Activated T-helper 1 cell treated with Interleukin-2 at 50 U/mL for 16 hours (primary cell): Measurements from ENCODE around the gene KCNK5.

Source experiments
- DNase-seq: peaks from one replicate; pipeline ENCODE4 v3.0.0-alpha.2; 2020; ENCODE audit warnings: low read depth

The KCNK5 gene

DNA sequence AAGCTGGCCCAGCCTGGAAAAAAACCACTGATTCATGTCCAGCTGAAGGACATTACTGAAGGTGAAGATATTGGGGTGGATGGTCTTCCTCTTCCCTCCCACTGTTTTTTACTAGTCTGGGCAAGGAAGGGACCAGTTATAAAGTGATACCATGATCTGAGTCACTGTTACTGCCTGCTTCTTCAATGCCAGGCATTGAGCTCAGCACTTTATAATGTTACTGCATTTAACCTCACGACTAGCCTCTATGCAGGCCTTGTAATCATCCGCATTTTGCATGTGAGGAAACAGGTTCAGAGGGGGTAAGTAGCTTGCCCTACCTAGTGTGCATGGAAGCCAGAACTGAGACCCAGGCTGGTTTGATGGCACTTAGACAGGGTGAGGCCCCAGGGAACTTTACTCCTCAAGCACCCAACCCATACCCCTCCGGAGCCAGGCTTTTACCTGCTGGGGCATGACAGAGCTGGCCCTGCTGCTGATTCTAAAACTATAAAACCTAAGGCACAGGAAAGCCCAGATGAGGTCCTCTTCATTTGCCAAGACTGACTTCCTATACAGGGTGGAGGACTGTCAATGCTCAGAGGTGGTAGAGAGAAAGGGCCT is 11.0 kb upstream of the KCNK5 start:
- DNase-seq = no peak

GRCh38 chr6:39239527-39240154 is 10.4 kb upstream of the KCNK5 start:
- DNase-seq = no peak

DNA sequence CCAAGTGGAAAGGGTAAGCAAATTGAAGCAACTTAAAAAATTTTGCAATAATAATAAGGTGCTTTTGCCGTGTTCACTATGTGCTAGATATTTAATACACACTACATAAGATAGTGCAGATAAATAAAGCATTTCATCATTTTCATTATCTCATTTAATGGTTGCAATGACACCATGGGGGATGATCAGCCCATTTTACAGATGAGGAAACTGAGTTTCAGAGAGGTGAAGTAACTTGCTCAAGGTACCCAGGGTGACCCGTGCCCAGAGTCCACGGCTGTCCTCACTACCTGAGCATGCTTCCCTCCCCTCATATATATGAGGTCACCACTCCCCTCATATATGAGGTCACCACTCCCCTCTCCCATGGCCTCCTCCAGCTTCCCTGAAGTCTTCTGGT is 7.5 kb upstream of the KCNK5 start:
- no peak for DNase-seq

- no peak for DNase-seq
Observed at GRCh38 chr6:39233333-39233732, 4.1 kb upstream of the KCNK5 start.

DNA sequence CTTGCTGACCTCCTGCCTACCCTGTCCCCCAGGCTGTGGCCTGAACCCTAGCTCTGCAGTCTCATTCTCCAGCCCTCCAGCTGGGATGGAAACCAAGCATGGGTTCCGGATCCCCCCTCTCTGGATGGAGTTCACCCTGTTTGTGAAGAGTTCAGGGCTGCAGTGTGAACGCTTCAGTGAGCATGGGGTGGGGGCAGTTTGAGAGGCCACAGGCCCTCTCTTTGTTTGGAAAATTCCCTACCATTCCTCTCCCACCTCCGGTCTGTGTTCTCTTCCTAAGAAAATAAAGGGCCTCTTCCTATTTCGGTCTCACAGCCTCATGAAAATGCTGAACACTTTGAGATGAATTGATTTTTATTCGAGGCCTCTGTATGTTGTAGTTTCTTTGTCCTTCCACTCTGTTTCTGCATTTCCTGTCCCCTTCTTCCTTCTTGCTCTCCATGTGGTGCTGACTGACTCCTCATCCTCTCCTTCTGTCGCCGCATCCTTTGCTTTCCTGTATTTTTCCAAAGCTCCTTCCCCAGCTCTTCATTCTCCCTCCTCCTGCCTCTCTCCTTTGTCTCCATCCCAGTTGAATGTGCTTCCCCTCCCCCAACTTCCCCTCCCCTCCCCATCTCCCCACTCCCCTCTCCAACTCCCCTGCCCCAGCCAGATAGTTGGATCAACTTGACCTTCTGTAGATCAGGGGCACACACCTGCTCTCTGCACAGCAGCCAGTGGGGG is 2.4 kb upstream of the KCNK5 start:
- no peak for DNase-seq

- DNase-seq = no peak
Observed at GRCh38 chr6:39230654-39231035, 1.4 kb upstream of the KCNK5 start.

DNA sequence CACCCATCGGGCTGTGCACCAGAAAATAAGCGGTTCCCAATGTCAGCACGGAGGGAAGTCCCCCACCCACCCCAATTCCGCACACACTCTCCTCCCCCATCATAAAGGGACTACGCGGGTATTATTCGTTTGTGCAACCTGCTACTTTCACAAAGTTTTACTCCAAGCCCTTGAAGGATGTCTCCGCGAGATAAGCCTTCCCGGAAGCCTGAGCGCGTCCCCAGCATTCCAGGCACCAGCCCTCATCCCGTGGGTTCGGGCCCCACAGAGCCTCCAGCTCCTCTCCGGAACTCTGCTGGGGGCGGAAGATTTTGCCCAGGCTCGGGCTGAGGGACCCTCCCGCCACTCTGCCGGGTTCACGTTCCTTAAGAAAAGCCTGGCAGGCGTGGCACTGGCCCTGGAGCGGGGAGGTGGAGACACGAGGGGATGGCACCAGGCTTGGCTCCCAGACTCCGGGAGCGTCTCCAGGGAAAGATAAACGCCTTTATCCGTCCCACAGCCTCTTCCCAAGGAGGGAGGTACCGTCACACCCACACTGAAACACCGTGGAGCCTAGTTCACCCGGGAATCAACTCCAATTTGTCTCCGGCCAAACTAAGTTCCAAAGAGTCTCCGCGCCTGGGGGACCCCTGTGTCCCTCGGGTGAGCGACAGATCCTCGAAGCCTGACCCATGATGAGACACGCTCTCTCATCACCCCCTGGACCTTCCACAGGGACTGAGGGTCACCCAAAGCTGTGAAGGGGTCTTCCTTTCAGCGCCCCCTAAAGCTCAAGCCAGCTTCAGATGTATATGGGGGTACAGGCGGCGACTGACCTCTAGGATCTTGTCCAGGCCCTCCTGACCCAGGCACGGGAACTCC is 934 bp downstream of the KCNK5 start:
- DNase-seq = no peak

DNA sequence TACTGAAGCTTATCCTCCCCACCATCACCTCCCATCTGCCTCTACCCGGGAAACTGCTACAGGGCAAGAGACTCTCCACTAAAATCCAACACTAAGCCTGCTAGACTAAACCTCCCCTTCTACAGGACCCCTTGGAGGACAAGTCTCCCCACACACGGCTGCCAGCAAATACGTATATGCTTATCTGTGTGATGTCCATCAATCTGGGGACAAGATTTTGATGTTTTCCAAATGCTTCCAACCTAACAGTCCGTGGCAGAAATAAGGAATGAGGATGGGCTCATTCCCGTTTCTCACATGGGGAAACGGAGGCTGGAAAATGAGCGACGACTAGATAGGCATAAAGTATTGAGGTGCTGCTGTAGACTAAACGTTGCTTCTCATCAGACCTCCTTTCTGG is 1.8 kb downstream of the KCNK5 start:
- DNase-seq = no peak

GRCh38 chr6:39226639-39227329 is 2.5 kb downstream of the KCNK5 start:
- DNase-seq = no peak

- DNase-seq = peak; percentile 10
Observed at GRCh38 chr6:39225946-39226437, 3.3 kb downstream of the KCNK5 start.

DNA sequence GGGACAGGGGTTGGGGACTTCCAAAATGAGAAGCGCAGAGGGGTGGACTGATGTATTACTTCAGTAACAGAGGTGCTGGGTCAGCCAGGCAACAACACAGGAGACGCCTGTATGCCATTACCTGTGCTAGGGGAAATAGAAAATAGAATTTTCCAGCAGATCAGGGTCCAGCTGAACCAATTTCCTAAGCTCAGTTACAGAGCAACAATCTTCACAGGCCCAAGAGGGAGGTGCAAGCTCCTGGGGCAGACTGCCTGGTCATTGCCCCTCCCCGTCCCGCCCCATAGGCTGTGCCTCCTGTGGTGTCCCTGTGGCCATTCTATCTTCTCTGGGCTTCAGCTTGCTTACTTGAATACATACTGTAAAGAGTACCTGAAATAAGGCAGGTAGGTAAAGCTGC is 3.7 kb downstream of the KCNK5 start:
- no peak for DNase-seq

- no peak for DNase-seq
Observed at GRCh38 chr6:39224523-39225182, 4.6 kb downstream of the KCNK5 start.

GRCh38 chr6:39224011-39224410 is 5.3 kb downstream of the KCNK5 start:
- DNase-seq = no peak

GRCh38 chr6:39223555-39223954 is 5.7 kb downstream of the KCNK5 start:
- no peak for DNase-seq

- DNase-seq = no peak
Observed at GRCh38 chr6:39223061-39223460, 6.2 kb downstream of the KCNK5 start.

DNA sequence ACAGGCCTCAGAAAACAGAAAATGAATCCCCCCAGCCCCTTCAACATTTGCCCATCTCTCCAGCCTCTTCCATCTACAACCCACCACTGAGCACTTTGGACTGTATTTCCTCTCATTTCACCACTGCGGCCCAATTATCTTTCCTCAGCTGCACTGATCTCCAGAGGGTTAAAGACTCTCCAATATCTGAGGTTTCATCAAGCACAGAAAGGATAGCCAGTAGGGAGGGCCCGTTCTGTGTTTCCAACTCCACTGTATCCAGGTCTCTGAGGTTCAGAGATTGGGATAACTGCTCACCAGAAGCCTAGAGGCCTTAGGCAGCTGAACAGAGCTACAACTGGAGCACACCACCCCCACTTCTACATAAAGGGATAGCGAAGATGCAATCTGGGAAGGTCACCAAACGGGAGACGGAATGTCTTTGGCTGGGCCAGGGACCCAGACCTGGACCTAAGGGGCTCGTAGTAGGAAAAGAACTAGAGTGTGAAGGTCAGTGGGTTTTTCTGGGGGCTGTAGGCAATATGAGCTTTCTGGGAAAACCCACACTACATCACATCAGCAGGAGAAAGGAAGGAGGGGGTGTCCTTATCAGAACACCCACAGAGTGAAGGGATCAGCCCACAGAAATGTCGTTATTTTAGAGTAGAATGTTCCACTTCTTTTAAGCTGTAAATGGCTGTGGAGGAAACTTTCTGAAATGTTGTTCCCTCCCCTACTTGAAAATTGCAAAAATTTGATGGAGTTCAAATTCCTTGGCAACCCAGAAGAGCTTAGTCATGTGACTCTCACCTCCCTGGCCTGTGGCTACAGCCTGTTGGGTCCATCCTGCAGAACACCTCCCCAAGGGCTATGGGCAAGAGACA is 7.3 kb downstream of the KCNK5 start:
- DNase-seq = no peak

DNA sequence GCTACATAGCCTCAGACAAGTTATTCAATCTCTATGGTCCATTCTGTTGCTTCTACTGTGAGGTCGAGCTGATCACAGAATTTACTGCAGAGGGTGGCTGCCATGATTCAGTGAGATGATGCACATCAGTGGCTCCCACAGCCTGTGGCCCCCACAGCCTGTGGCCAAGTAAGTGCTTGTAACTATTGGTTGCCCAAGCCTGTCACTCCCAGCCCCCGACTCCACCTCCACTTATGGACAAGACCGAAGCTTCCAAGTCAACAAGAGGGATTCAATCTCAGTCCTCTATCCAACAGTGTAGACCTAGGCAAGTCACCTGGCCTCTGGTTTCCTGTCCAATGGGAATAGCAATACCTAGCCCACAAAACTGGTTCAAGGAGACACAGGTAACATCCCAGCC is 8.2 kb downstream of the KCNK5 start:
- DNase-seq = no peak

- DNase-seq = no peak
Observed at GRCh38 chr6:39218868-39219567, 10.3 kb downstream of the KCNK5 start.

DNA sequence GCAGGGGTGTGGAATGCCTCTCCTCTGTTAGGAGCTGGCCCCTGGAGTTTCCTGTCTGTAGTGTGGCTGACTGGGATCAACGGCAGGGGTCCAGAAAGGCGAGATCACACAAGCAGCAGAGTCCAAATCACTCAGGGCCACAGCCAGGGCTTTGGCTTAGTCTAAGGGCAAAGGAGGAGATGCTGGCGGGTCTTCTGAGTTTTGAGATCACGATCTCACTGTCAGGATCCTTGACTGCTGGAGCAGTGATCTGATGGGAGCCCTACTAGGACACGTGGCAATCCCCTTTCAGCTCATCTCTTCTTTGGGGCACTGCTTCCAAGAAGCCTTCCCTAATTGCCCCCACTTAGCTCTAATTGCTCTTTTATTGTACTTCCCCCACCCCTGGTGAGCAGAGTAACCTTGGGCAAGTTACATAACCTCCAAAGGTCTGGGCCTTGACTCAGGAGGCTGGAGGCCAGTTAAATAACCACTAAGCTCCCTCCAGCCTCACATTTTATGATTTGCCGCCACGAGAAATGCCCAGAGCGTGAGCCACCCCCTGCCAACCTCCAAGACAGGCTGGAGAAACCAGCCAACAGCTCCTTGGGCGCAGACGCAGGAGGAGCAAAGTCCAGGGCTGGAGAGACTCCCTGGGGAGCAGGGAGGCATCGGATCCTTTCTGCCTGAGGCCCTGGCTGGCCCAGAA is 12.0 kb downstream of the KCNK5 start:
- no peak for DNase-seq
